Activated naive CD4-positive, alpha-beta T cell treated with anti-CD3 and anti-CD28 coated beads, Interleukin-2, amount 50 U/mL, for 72 hours (primary cell): ENCODE results near the gene DPEP2. TPM values are rescaled to one million over a fixed set of nuclear protein-coding genes. Genes with fewer than 3 reads are reported as not detected.

Experiments
- ATAC-seq, 2 donors: fragments of 150-1000 bp; cut with Tn5 transposase; 2 replicates each; pipeline ENCODE4 v1.10.0; 2021; ENCODE audit warnings: mild to moderate bottlenecking in 2 of 2, moderate library complexity in 2 of 2
- DNase-seq, 2 donors: peaks; one replicate each; pipeline ENCODE4 v3.0.0; 2021 to 2022; ENCODE audit warnings: low spot score in 2 of 2
- H3K27ac Mint-ChIP-seq, 2 donors: one replicate each; pipeline ENCODE4 v1.8.0; 2022; ENCODE audit warnings: mild to moderate bottlenecking in 2 of 2, mixed read lengths in 2 of 2
- H3K36me3 Mint-ChIP-seq, 2 donors: one replicate each; pipeline ENCODE4 v1.8.0; 2022; ENCODE audit warnings: mixed read lengths in 2 of 2
- H3K9me3 Mint-ChIP-seq, 2 donors: one replicate each; pipeline ENCODE4 v1.8.0; 2022; ENCODE audit warnings: mixed read lengths in 2 of 2
- total RNA-seq, 2 donors: library from RNA; stranded (reverse); gene quantifications; one replicate each; pipeline ENCODE4 v1.2.3, GENCODE V29; 2022

DPEP2 gene
- total RNA-seq, 2 donors from 2014 or later, result 2.5 to 6.3 TPM

- Mint-ChIP-seq H3K36me3 (peaks cover 9 to 12% of the 10 kb centered on the region in 2 donors), H3K9me3 (no peaks in the 10 kb centered on the region), H3K27ac (peak within 1 kb of the TSS; percentile 91 to 99)
- DNase-seq, result peak; percentile 90 to 98
- ATAC-seq, result peak; percentile 85 to 96
These were observed 30.7 kb downstream of the DPEP2 start, which contains the start of gene SLC12A4 for GRCh38 chr16:67968400-67969253. SLC12A4 (minus strand) TSS chr16:67968637; CDS start chr16:67968553, 84 bp downstream.

GRCh38 chr16:67967958-67968399, 31.3 kb downstream of the DPEP2 start:
- Mint-ChIP-seq H3K9me3 (no peaks in the 10 kb centered on the region), H3K36me3 (peaks cover 9 to 13% of the 10 kb centered on the region in 2 donors), H3K27ac (peak overlapping the region; percentile 86 to 99)
- ATAC-seq, result peak; percentile 23 to 24
- DNase-seq, result peak in 1 of 2 donors; percentile 42

GRCh38 chr16:67967183-67967957, 31.9 kb downstream of the DPEP2 start:
- H3K27ac Mint-ChIP-seq, result peak overlapping the region; percentile 86 to 99
- peak in 1 of 2 donors; percentile 52 for ATAC-seq
- peaks cover 14 to 17% of the 10 kb centered on the region in 2 donors for H3K36me3 Mint-ChIP-seq
- H3K9me3 Mint-ChIP-seq, result no peaks in the 10 kb centered on the region
- peak in 1 of 2 donors; percentile 27 for DNase-seq

GRCh38 chr16:67966549-67967182, 32.6 kb downstream of the DPEP2 start:
- Mint-ChIP-seq H3K36me3 (peaks cover 17 to 18% of the 10 kb centered on the region in 2 donors), H3K27ac (peak overlapping the region in 1 of 2 donors; percentile 86), H3K9me3 (no peaks in the 10 kb centered on the region)
- DNase-seq, result no peak
- ATAC-seq, result no peak

GRCh38 chr16:67965668-67966548, 33.4 kb downstream of the DPEP2 start:
- H3K9me3 Mint-ChIP-seq, result no peaks in the 10 kb centered on the region
- peak overlapping the region in 1 of 2 donors; percentile 86 for H3K27ac Mint-ChIP-seq
- peaks cover 17 to 18% of the 10 kb centered on the region in 2 donors for H3K36me3 Mint-ChIP-seq
- DNase-seq (no peak), ATAC-seq (no peak)

GRCh38 chr16:67964477-67965131, 34.7 kb downstream of the DPEP2 start:
- no peak for DNase-seq
- no peak for ATAC-seq
- Mint-ChIP-seq H3K27ac (no peak overlapping the region), H3K36me3 (peaks cover 18 to 22% of the 10 kb centered on the region in 2 donors), H3K9me3 (no peaks in the 10 kb centered on the region)

GRCh38 chr16:67963662-67964321, 35.5 kb downstream of the DPEP2 start:
- no peak for ATAC-seq
- Mint-ChIP-seq H3K36me3 (peaks cover 18 to 22% of the 10 kb centered on the region in 2 donors), H3K9me3 (no peaks in the 10 kb centered on the region), H3K27ac (no peak overlapping the region)
- no peak for DNase-seq

GRCh38 chr16:67963292-67963661, 36.0 kb downstream of the DPEP2 start:
- Mint-ChIP-seq H3K36me3 (peaks cover 18 to 22% of the 10 kb centered on the region in 2 donors), H3K9me3 (no peaks in the 10 kb centered on the region), H3K27ac (no peak overlapping the region)
- ATAC-seq (no peak), DNase-seq (no peak)

- ATAC-seq, result no peak
- H3K36me3 Mint-ChIP-seq, result peaks cover 9 to 13% of the 10 kb centered on the region in 2 donors
- no peaks in the 10 kb centered on the region for H3K9me3 Mint-ChIP-seq
- H3K27ac Mint-ChIP-seq, result no peak overlapping the region
- DNase-seq, result no peak
These were observed 37.1 kb downstream of the DPEP2 start for GRCh38 chr16:67962135-67962534.

- peaks cover 9 to 10% of the 10 kb centered on the region in 2 donors for H3K36me3 Mint-ChIP-seq
- no peak for DNase-seq
- H3K27ac Mint-ChIP-seq, result no peak overlapping the region
- ATAC-seq, result no peak
- H3K9me3 Mint-ChIP-seq, result no peaks in the 10 kb centered on the region
These were observed 37.7 kb downstream of the DPEP2 start for GRCh38 chr16:67961551-67961957.

GRCh38 chr16:67959536-67960329, 39.6 kb downstream of the DPEP2 start:
- H3K9me3 Mint-ChIP-seq, result no peaks in the 10 kb centered on the region
- DNase-seq (no peak), ATAC-seq (no peak)
- H3K27ac Mint-ChIP-seq, result peak overlapping the region; percentile 2 to 27
- peaks cover 9 to 10% of the 10 kb centered on the region in 2 donors for H3K36me3 Mint-ChIP-seq

GRCh38 chr16:67957622-67958021, 41.7 kb downstream of the DPEP2 start:
- H3K27ac Mint-ChIP-seq, result no peak overlapping the region
- no peaks in the 10 kb centered on the region for H3K9me3 Mint-ChIP-seq
- DNase-seq (no peak), ATAC-seq (no peak)
- peaks cover 5 to 6% of the 10 kb centered on the region in 2 donors for H3K36me3 Mint-ChIP-seq

- H3K27ac Mint-ChIP-seq, result no peak overlapping the region
- no peaks in the 10 kb centered on the region for H3K9me3 Mint-ChIP-seq
- DNase-seq (no peak), ATAC-seq (no peak)
- peaks cover 0 to 4% of the 10 kb centered on the region in 2 donors for H3K36me3 Mint-ChIP-seq
These were observed 44.7 kb downstream of the DPEP2 start for GRCh38 chr16:67954421-67955196.
